ENCODE data around the gene CREBZF.
"Not testable (repeated sequence)": the region's sequence is repeated elsewhere in the genome, so short reads cannot be mapped to it uniquely, and the experiment has no call there.

CREBZF gene

DNA sequence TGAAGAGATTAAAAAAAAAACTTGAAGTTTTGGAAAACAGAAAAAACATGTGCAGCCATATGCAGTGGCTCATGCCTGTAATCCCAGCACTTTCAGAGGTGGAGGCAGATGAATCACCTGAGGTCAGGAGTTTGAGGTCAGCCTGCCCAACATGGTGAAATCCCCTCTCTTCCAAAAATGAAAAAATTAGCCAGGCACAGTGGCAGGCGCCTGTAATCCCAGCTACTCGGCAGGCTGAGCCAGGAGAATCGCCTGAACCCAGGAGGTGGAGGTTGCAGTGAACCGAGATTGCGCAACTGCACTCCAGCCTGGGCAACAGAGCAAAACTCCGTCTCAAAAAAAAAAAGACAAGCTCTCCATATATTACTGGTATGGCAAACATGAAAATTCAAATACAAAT, 45.4 kb downstream of the CREBZF start:
- DNase-seq, result no peak

DNA sequence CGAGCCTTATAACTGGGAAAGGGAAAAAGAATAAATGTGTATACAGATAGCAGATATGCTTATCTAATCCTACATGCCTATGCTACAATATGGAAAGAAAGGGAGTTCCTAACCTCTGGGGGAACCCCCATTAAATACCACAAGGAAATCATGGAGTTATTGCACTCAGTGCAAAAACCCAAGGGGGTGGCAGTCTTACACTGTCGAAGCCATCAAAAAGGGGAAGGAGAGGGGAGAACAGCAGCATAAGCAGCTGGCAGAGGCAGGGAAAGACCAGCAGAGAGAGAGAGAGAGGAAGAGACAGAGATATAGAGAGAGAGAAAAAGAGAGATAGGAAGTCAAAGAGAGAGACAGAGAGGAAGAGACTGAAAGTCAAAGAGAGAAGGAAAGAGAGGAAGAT, 53.3 kb downstream of the CREBZF start:
- not testable (repeated sequence) for DNase-seq

Data from NCI-H1694 treated with DMSO at 0.1 percent for 48 hours (cell line).